ENCODE results near the gene NIBAN1. TPM values are rescaled to one million over a fixed set of nuclear protein-coding genes. Genes with fewer than 3 reads are reported as not detected.

Gene NIBAN1
- total and polyA plus RNA-seq, 9 of the 15 experiments (the other 6 are each of a cell fraction or from before 2014, with no cell fraction given) = 1.5 to 26.6 (median 16.2) TPM

DNA sequence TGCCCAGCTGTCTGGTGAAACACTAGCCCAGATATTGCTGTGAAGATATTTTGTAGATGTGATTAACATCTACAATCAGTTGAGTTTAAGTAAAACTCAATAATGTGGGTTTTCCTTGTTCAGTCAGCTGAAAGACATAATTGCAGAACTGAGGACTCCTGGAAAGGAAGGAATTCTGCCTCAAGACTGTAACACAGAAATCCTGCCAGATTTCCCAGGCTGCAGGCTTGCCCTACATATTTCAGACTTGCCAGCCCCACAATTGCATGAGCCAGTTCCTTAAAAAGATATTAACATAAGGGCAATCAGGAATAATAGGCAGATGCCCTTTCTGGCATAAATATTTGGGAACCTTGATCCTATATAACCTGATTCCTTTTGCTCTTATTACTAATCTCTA, 14.2 kb upstream of the NIBAN1 start:
- Histone ChIP-seq H3K27ac (ENCODE audit: extremely low read depth, low read depth, low read length) (no peak overlapping the region), H3K9me3 (replicated peaks; ENCODE audit: control insufficient read depth, insufficient read depth, low read depth, low read length) (no peaks in the 10 kb centered on the region), H3K4me3 (no peak overlapping the region), H2AFZ (ENCODE audit: low read depth, low read length) (no peak overlapping the region), H4K20me1 (replicated peaks; ENCODE audit: control insufficient read depth, insufficient read depth, low read length) (no peaks in the 10 kb centered on the region), H3K4me2 (ENCODE audit: insufficient read depth, low read length) (no peak overlapping the region), H3K27me3 (ENCODE audit: control insufficient read depth in 2 of 2, insufficient read depth in 2 of 2, low read length in 2 of 2) (peaks cover 0 to 2% of the 10 kb centered on the region in 2 experiments; a peak in 1 of 5 replicates), H3K9ac (ENCODE audit: insufficient read depth in 1 of 2, low read depth in 2 of 2, low read length in 2 of 2) (no peak overlapping the region), H3K79me2 (ENCODE audit: control insufficient read depth, insufficient read depth, low read length) (no peaks in the 10 kb centered on the region), H3K36me3 (ENCODE audit: control insufficient read depth, insufficient read depth, low read length) (no peaks in the 10 kb centered on the region), H3K4me1 (replicated peaks in 1 of 2; ENCODE audit: control insufficient read depth in 2 of 2, insufficient read depth in 2 of 2, low read length in 2 of 2) (no peaks in the 10 kb centered on the region), H3K9me1 (ENCODE audit: control insufficient read depth, insufficient read depth, low read length) (no peaks in the 10 kb centered on the region)
- POLR2A ChIA-PET = interaction anchor here (2.7 kb wide), 1 partner anchor 14 kb away, joined by 15 read pairs; the partner anchor contains the start of gene NIBAN1
- no TSS peak for BruUV-seq (replicated peaks)
- DNase-seq (ENCODE audit: extremely low read depth in 1 of 4, low spot score in 3 of 4) = no peak
- no peak for FAIRE-seq
- CTCF ChIA-PET (ENCODE audit: low intra/inter-chr PET ratio) = no interaction called here
- TF ChIP-seq ZBTB7A (IDR thresholded peaks at IDR 0.05; ENCODE audit: borderline replicate concordance, control insufficient read depth, low read depth, low read length) (no peak), ZNF778 (CRISPR knock-in tag; IDR thresholded peaks at IDR 0.05) (no peak), ZNF184 (CRISPR knock-in tag; IDR thresholded peaks at IDR 0.05) (no peak), CLOCK (CRISPR knock-in tag; IDR thresholded peaks at IDR 0.05; ENCODE audit: borderline replicate concordance) (no peak), CREB1 (IDR thresholded peaks at IDR 0.05) (no peak), CREB1 (CRISPR knock-in tag; IDR thresholded peaks at IDR 0.05) (no peak), RERE (CRISPR knock-in tag; IDR thresholded peaks at IDR 0.05; ENCODE audit: borderline replicate concordance) (no peak), CBX2 (IDR thresholded peaks at IDR 0.05; ENCODE audit: insufficient read depth, low read length, poor library complexity, severe bottlenecking) (no peak), SNIP1 (IDR thresholded peaks at IDR 0.05; ENCODE audit: low read depth) (no peak), DDX20 (tag; IDR thresholded peaks at IDR 0.05; ENCODE audit: low read depth) (no peak), ASH1L (IDR thresholded peaks at IDR 0.05; ENCODE audit: borderline replicate concordance, low read depth, partially characterized antibody) (no peak), RBM25 (IDR thresholded peaks at IDR 0.05; ENCODE audit: low read depth, low read length, severe bottlenecking) (no peak), RCOR1 (IDR thresholded peaks at IDR 0.05; ENCODE audit: borderline replicate concordance in 1 of 2, low read depth in 2 of 2, low read length in 2 of 2) (no peak)
- TF ChIP-seq, protein P1, sequence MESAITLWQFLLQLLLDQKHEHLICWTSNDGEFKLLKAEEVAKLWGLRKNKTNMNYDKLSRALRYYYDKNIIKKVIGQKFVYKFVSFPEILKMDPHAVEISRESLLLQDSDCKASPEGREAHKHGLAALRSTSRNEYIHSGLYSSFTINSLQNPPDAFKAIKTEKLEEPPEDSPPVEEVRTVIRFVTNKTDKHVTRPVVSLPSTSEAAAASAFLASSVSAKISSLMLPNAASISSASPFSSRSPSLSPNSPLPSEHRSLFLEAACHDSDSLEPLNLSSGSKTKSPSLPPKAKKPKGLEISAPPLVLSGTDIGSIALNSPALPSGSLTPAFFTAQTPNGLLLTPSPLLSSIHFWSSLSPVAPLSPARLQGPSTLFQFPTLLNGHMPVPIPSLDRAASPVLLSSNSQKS (CRISPR knock-in tag; IDR thresholded peaks at IDR 0.05) = no peak
- no peak for ATAC-seq
- in situ Hi-C loops (cut with MboI) = no loop called here
- intact Hi-C loops (cut with micrococcal nuclease) = loop anchor here (5.0 to 10.0 kb wide), 2 partner anchors 324 to 689 kb away; no protein-coding TSS in a partner anchor

Measured in K562 (cell line).